H1 (cell line): ENCODE data around the gene DTWD2. TPM values are rescaled to one million over a fixed set of nuclear protein-coding genes. Genes with fewer than 3 reads are reported as not detected.

Experiments used
- CTCF ChIA-PET: fragments of 300-600 bp; sonication (Branson Sonifier 250); formaldehyde crosslinking; loops from one replicate; lab custom pipeline; 2021; ENCODE audit not compliant: partially characterized antibody; lab: Charles Lee
- POLR2A ChIA-PET: fragments of 300-600 bp; sonication (Branson Sonifier 250); formaldehyde crosslinking; loops from one replicate; lab custom pipeline; 2021; ENCODE audit warnings: inconsistent platforms; ENCODE audit not compliant: partially characterized antibody; lab: Charles Lee
- DNase-seq, 2 experiments: peaks; one replicate each; pipeline versions ENCODE4 v3.0.0 to v3.0.0-alpha.2; 2010 to 2022; ENCODE audit warnings: low spot score in 2 of 2, low read depth in 1 of 2, mixed read lengths in 1 of 2
- FAIRE-seq: peaks from 2 replicates; lab custom pipeline; 2011; peaks lifted over from hg19 to GRCh38; lab: Jason Lieb, UNC
- H2AFZ ChIP-seq: 2 replicates; pipeline ENCODE4 v1.8.1; 2012; ENCODE audit warnings: low read length, inconsistent platforms
- H2AK5ac ChIP-seq: 2 replicates; pipeline ENCODE4 v1.6.1; 2013; ENCODE audit warnings: low read depth, low read length
- H2BK120ac ChIP-seq: replicated peaks from 2 replicates; pipeline ENCODE3; 2013; ENCODE audit warnings: low read depth, low read length, inconsistent platforms
- H2BK12ac ChIP-seq: 2 replicates; pipeline ENCODE4 v1.6.1; 2013; ENCODE audit warnings: low read depth, low read length
- H2BK15ac ChIP-seq: 2 replicates; pipeline ENCODE4 v1.6.1; 2013; ENCODE audit warnings: low read length
- H2BK20ac ChIP-seq: 2 replicates; pipeline ENCODE4 v1.6.1; 2013; ENCODE audit warnings: low read length
- H2BK5ac ChIP-seq: 2 replicates; pipeline ENCODE4 v1.6.1; 2013; ENCODE audit warnings: low read depth, low read length
- H3K14ac ChIP-seq: 2 replicates; pipeline ENCODE4 v1.6.1; 2013; ENCODE audit warnings: inconsistent platforms; ENCODE audit not compliant: insufficient read length
- H3K18ac ChIP-seq: 2 replicates; pipeline ENCODE4 v1.6.1; 2013; ENCODE audit warnings: low read length; ENCODE audit errors: extremely low read depth
- H3K23ac ChIP-seq: 2 replicates; pipeline ENCODE4 v1.6.1; 2013; ENCODE audit warnings: inconsistent platforms; ENCODE audit not compliant: insufficient read length
- H3K23me2 ChIP-seq: 2 replicates; pipeline ENCODE4 v1.6.1; 2013; ENCODE audit warnings: low read depth, low read length
- H3K27ac ChIP-seq: 2 replicates; pipeline ENCODE4 v1.6.1; 2011; ENCODE audit warnings: low read depth, low read length, inconsistent platforms
- H3K27me3 ChIP-seq, 4 experiments: replicated peaks in 1 of 4; 1 replicate in 1 of 4; 2 replicates in 3 of 4; pipeline versions ENCODE4 v1.6.1 to v1.8.1; 2011 to 2013; ENCODE audit warnings: low read length in 3 of 4, mild to moderate bottlenecking in 3 of 4, inconsistent platforms in 2 of 4, mixed read lengths in 2 of 4, moderate library complexity in 1 of 4; ENCODE audit not compliant: control insufficient read depth in 3 of 4, insufficient read depth in 3 of 4; ENCODE audit errors: extremely low read depth in 1 of 4
- H3K36me3 ChIP-seq, 4 experiments: 2 replicates each; pipeline versions ENCODE4 v1.6.1 to v1.8.1; 2011 to 2013; ENCODE audit warnings: mild to moderate bottlenecking in 4 of 4, low read length in 3 of 4, moderate library complexity in 2 of 4, control low read depth in 1 of 4, inconsistent platforms in 1 of 4; ENCODE audit not compliant: insufficient read depth in 4 of 4, control insufficient read depth in 2 of 4
- H3K4ac ChIP-seq: replicated peaks from 2 replicates; pipeline ENCODE3; 2013; ENCODE audit warnings: low read length, low read depth, mixed read lengths, inconsistent platforms; ENCODE audit not compliant: insufficient read length
- H3K4me1 ChIP-seq, 4 experiments: replicated peaks in 1 of 4; 1 replicate in 1 of 4; 2 replicates in 3 of 4; pipeline versions ENCODE4 v1.6.1 to v1.8.1; 2011 to 2013; ENCODE audit warnings: low read length in 3 of 4, inconsistent platforms in 2 of 4, mixed read lengths in 1 of 4; ENCODE audit not compliant: insufficient read depth in 4 of 4, control insufficient read depth in 3 of 4
- H3K4me2 ChIP-seq, 2 experiments: 2 replicates each; pipeline versions ENCODE4 v1.6.1 to v1.8.1; 2011 to 2013; ENCODE audit warnings: low read depth in 2 of 2, low read length in 2 of 2, control low read depth in 1 of 2, inconsistent platforms in 1 of 2, mild to moderate bottlenecking in 1 of 2; ENCODE audit not compliant: insufficient read depth in 1 of 2
- H3K4me3 ChIP-seq, 4 experiments: fragments of 200-600, 300-600 bp in 1 of 4; sonication (generic), shearing (Covaris generic), sonication (Bioruptor Twin) in 1 of 4; 2 replicates each; pipeline versions ENCODE4 v1.5.1 to v1.8.1; 2011 to 2016; ENCODE audit warnings: low read length in 4 of 4, low read depth in 3 of 4, control low read depth in 2 of 4, inconsistent platforms in 2 of 4, mild to moderate bottlenecking in 2 of 4, mixed read lengths in 1 of 4, moderate library complexity in 1 of 4; ENCODE audit not compliant: insufficient read depth in 2 of 4; ENCODE audit errors: extremely low read depth in 1 of 4
- H3K56ac ChIP-seq: replicated peaks from 2 replicates; pipeline ENCODE3; 2013; ENCODE audit warnings: low read depth, mild to moderate bottlenecking, mixed read lengths, low read length, inconsistent platforms; ENCODE audit not compliant: insufficient read length
- H3K79me1 ChIP-seq: 2 replicates; pipeline ENCODE4 v1.6.1; 2013; ENCODE audit warnings: low read depth, low read length, control low read depth
- H3K79me2 ChIP-seq, 2 experiments: 2 replicates each; pipeline versions ENCODE4 v1.6.1 to v1.8.1; 2012 to 2013; ENCODE audit warnings: low read length in 2 of 2, mild to moderate bottlenecking in 2 of 2, inconsistent platforms in 1 of 2; ENCODE audit not compliant: insufficient read depth in 2 of 2, control insufficient read depth in 1 of 2
- H3K9ac ChIP-seq, 4 experiments: replicated peaks in 1 of 4; 1 replicate in 1 of 4; 2 replicates in 3 of 4; pipeline versions ENCODE4 v1.6.1 to v1.8.1; 2011 to 2013; ENCODE audit warnings: low read depth in 3 of 4, low read length in 3 of 4, control low read depth in 2 of 4, mild to moderate bottlenecking in 2 of 4, moderate library complexity in 2 of 4, inconsistent platforms in 1 of 4; ENCODE audit errors: extremely low read depth in 1 of 4
- H3K9me3 ChIP-seq, 2 experiments: 2 replicates each; pipeline versions ENCODE4 v1.6.1 to v1.8.1; 2012 to 2013; ENCODE audit warnings: mild to moderate bottlenecking in 2 of 2, moderate library complexity in 2 of 2, control low read depth in 1 of 2, inconsistent platforms in 1 of 2, low read depth in 1 of 2, low read length in 1 of 2, mixed read lengths in 1 of 2; ENCODE audit not compliant: insufficient read depth in 2 of 2
- H4K20me1 ChIP-seq, 2 experiments: replicated peaks in 1 of 2; 2 replicates each; pipeline versions ENCODE3 to v1.8.1; 2011 to 2013; ENCODE audit warnings: inconsistent platforms in 2 of 2, low read length in 2 of 2, mild to moderate bottlenecking in 1 of 2; ENCODE audit not compliant: insufficient read depth in 2 of 2, control insufficient read depth in 1 of 2
- H4K5ac ChIP-seq: 2 replicates; pipeline ENCODE4 v1.6.1; 2013; ENCODE audit warnings: low read length, low read depth, mixed read lengths, inconsistent platforms; ENCODE audit not compliant: insufficient read length
- H4K8ac ChIP-seq: 2 replicates; pipeline ENCODE4 v1.8.0; 2013; ENCODE audit warnings: mild to moderate bottlenecking, moderate library complexity, low read length, inconsistent platforms; ENCODE audit not compliant: insufficient read depth; ENCODE audit errors: extremely low read depth
- H4K91ac ChIP-seq: replicated peaks from 2 replicates; pipeline ENCODE3; 2013; ENCODE audit warnings: low read length, mixed read lengths, inconsistent platforms; ENCODE audit not compliant: insufficient read length
- JUN ChIP-seq: IDR thresholded peaks from 2 replicates; pipeline ENCODE4 v1.6.1; 2011; ENCODE audit warnings: low read depth, mild to moderate bottlenecking, improper control_type of control experiment, low read length
- SP2 ChIP-seq: IDR thresholded peaks from 2 replicates; pipeline ENCODE4 v1.6.1; 2012; ENCODE audit warnings: mild to moderate bottlenecking, low read length, inconsistent platforms
- WGBS, 2 experiments: shearing (Covaris generic) in 1 of 2; methylation state at CpG; one replicate each; pipeline versions ENCODE4 v1.1.6 to v1.1.7; 2013 to 2015; ENCODE audit warnings: low lambda C conversion rate in 2 of 2, mixed read lengths in 2 of 2, inconsistent platforms in 1 of 2, low coverage in 1 of 2, missing lambda C conversion rate in 1 of 2; ENCODE audit not compliant: insufficient replicate concordance in 2 of 2, insufficient coverage in 1 of 2, insufficient read length in 1 of 2; ENCODE audit errors: extremely low coverage in 1 of 2, missing lambda C conversion rate in 1 of 2; 5-methylcytosine and 5-hydroxymethylcytosine counted together
- polyA plus RNA-seq, 7 experiments: library from polyadenylated mRNA; depleted of rRNA in 3 of 7; stranded (reverse) in 5 of 7; unstranded in 2 of 7; fragments of >200 nt in 5 of 7; fragments of 200-250 nt in 2 of 7; gene quantifications; 1 replicate in 5 of 7; 2 replicates in 1 of 7; 4 replicates in 1 of 7; pipeline versions ENCODE4 v1.2.1 to v1.2.3, GENCODE V29; 2011 to 2013; ENCODE audit warnings: missing spikeins in 2 of 7, mixed read lengths in 2 of 7
- total RNA-seq: library from RNA; stranded (reverse); fragmentation: NEBNext Ultra II Directional; extraction: Animal tissue kit (Norgen Biotek cat#: 25700); gene quantifications from 2 replicates; pipeline ENCODE4 v1.2.1, GENCODE V29; 2021
- TF ChIP-seq, protein P1 (sequence below): IDR thresholded peaks from 2 replicates; pipeline ENCODE4 v1.6.1; 2012; ENCODE audit warnings: low read length, inconsistent platforms
- TF ChIP-seq, protein P2 (sequence below): IDR thresholded peaks from 2 replicates; pipeline ENCODE4 v1.6.1; 2012; ENCODE audit warnings: inconsistent platforms

Gene DTWD2
- total and polyA plus RNA-seq, 2 of the 8 experiments (the other 6 are each of a cell fraction or from before 2014, with no cell fraction given) = 4.3 to 17.1 TPM

DNA sequence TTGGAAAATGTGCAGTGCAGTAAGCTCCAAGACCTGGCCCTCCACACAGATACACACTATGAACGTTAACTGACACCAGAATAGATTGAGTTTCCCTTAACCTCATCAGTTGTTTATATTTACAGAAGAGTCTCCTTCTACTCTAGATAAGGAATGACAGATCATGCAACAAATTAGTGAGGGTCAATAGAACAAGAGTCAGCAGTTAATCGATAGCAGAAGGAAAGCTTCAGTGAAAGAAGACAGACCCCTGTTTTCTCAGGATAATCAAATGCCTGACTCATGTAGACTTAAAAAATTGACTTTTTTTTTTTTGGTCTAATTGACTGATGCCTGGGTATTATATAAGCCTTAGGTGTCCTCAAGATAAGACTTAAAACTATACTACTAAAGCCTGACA lies 179.9 kb downstream of the DTWD2 start:
- H3K9me3 ChIP-seq = no peaks in the 10 kb centered on the region
- H4K8ac ChIP-seq = no peak overlapping the region
- H3K23ac ChIP-seq = no peak overlapping the region
- POLR2A ChIA-PET = no interaction called here
- H3K79me2 ChIP-seq = no peaks in the 10 kb centered on the region
- no peak overlapping the region for H3K4me2 ChIP-seq
- 92% methylated on average over 2 of the region's 2 CpGs; no CpG with 5 or more reads in 1 of the 2 experiments for WGBS, 2 experiments
- no peak overlapping the region for H2BK120ac ChIP-seq
- H2AFZ ChIP-seq = no peak overlapping the region
- no peak overlapping the region for H2AK5ac ChIP-seq
- TF ChIP-seq, protein P1, sequence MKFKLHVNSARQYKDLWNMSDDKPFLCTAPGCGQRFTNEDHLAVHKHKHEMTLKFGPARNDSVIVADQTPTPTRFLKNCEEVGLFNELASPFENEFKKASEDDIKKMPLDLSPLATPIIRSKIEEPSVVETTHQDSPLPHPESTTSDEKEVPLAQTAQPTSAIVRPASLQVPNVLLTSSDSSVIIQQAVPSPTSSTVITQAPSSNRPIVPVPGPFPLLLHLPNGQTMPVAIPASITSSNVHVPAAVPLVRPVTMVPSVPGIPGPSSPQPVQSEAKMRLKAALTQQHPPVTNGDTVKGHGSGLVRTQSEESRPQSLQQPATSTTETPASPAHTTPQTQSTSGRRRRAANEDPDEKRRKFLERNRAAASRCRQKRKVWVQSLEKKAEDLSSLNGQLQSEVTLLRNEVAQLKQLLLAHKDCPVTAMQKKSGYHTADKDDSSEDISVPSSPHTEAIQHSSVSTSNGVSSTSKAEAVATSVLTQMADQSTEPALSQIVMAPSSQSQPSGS = no peak
- TF ChIP-seq, protein P2, sequence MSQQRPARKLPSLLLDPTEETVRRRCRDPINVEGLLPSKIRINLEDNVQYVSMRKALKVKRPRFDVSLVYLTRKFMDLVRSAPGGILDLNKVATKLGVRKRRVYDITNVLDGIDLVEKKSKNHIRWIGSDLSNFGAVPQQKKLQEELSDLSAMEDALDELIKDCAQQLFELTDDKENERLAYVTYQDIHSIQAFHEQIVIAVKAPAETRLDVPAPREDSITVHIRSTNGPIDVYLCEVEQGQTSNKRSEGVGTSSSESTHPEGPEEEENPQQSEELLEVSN = no peak
- TF ChIP-seq JUN (no peak), SP2 (no peak)
- H3K36me3 ChIP-seq = no peaks in the 10 kb centered on the region
- H3K79me1 ChIP-seq = no peaks in the 10 kb centered on the region
- no peak for DNase-seq
- no peaks in the 10 kb centered on the region for H3K23me2 ChIP-seq
- H3K14ac ChIP-seq = no peak overlapping the region
- FAIRE-seq = no peak
- no peaks in the 10 kb centered on the region for H3K4me1 ChIP-seq
- no peak overlapping the region for H4K91ac ChIP-seq
- no peaks in the 10 kb centered on the region for H3K27me3 ChIP-seq
- H3K4me3 ChIP-seq = no peak overlapping the region
- no peak overlapping the region for H3K9ac ChIP-seq
- no peak overlapping the region for H2BK15ac ChIP-seq
- no peak overlapping the region for H4K5ac ChIP-seq
- no peak overlapping the region for H3K27ac ChIP-seq
- no peak overlapping the region for H2BK12ac ChIP-seq
- no peak overlapping the region for H3K4ac ChIP-seq
- H2BK20ac ChIP-seq = no peak overlapping the region
- CTCF ChIA-PET = interaction anchor here (2.0 kb wide), 1 partner anchor 15 kb away, joined by 8 read pairs; no protein-coding TSS in a partner anchor
- no peak overlapping the region for H3K56ac ChIP-seq
- H3K18ac ChIP-seq = no peak overlapping the region
- H2BK5ac ChIP-seq = no peak overlapping the region
- H4K20me1 ChIP-seq = no peaks in the 10 kb centered on the region
